Esophagus squamous epithelium (tissue), 5 donors: ENCODE measurements around the gene ZNF319. TPM values are rescaled to one million over a fixed set of nuclear protein-coding genes. Genes with fewer than 3 reads are reported as not detected.
A peak's percentile ranks its signal among the peaks of the same experiment; 100 is the strongest.

Experiments used
- DNase-seq: peaks from one replicate; lab custom pipeline; 2025; lab: John Stamatoyannopoulos, UW
- H3K27ac ChIP-seq, 4 donors: fragments of 200-600 bp; sonication (generic); one replicate each; pipeline ENCODE4 v1.5.1; 2016 to 2019; ENCODE audit warnings: mild to moderate bottlenecking in 1 of 4
- H3K27me3 ChIP-seq, 4 donors: fragments of 200-600 bp; sonication (generic); 1 replicate in 3 of 4; 2 replicates in 1 of 4; pipeline versions ENCODE4 v1.5.1 to v1.6.0; 2017 to 2021; ENCODE audit warnings: antibody characterized with exemption in 1 of 4
- H3K36me3 ChIP-seq, 3 donors: fragments of 200-600 bp; sonication (generic); one replicate each; pipeline ENCODE4 v1.5.1; 2016 to 2019
- H3K4me1 ChIP-seq, 3 donors: fragments of 200-600 bp; sonication (generic); one replicate each; pipeline ENCODE4 v1.5.1; 2017 to 2019
- H3K4me3 ChIP-seq, 4 donors: fragments of 200-600 bp; sonication (generic); 1 replicate in 3 of 4; 2 replicates in 1 of 4; pipeline ENCODE4 v1.5.1; 2016 to 2019; ENCODE audit warnings: mild to moderate bottlenecking in 2 of 4, moderate library complexity in 1 of 4
- H3K9me3 ChIP-seq, 3 donors: fragments of 200-600 bp; sonication (generic); one replicate each; pipeline ENCODE4 v1.5.1; 2016 to 2019
- POLR2A ChIP-seq, 4 donors: fragments of 450-650 bp; IDR thresholded peaks; one replicate each; pipeline ENCODE4 v1.6.1; 2017; ENCODE audit warnings: antibody characterized with exemption in 4 of 4, mild to moderate bottlenecking in 4 of 4, moderate library complexity in 3 of 4
- WGBS, 2 donors: methylation state at CpG; one replicate each; pipeline ENCODE4 v1.1.5; 2018; 5-methylcytosine and 5-hydroxymethylcytosine counted together
- intact Hi-C: fragments of 100-400 bp; cut with DNase I; formaldehyde crosslinking; loops from one replicate; pipeline ENCODE4 v1.15.0; 2022
- total RNA-seq, 4 donors: library from RNA; depleted of rRNA; stranded (reverse); fragments of >200 nt; gene quantifications; one replicate each; pipeline ENCODE4 v1.1.0, GENCODE V29; 2016
- TF ChIP-seq, protein P1 (sequence below), 6 experiments: fragments of 450-650 bp in 4 of 6; fragments of 200-600 bp in 2 of 6; sonication (generic) in 2 of 6; IDR thresholded peaks; one replicate each; pipeline ENCODE4 v1.5.1; 2016 to 2019; ENCODE audit warnings: antibody characterized with exemption in 6 of 6, mild to moderate bottlenecking in 4 of 6, moderate library complexity in 4 of 6
- donor health status: DM: yes; HTN: yes; CAD: no.

The ZNF319 gene
- total RNA-seq, 4 donors from 2014 or later, result 1.5 to 5.1 (median 2.6) TPM

DNA sequence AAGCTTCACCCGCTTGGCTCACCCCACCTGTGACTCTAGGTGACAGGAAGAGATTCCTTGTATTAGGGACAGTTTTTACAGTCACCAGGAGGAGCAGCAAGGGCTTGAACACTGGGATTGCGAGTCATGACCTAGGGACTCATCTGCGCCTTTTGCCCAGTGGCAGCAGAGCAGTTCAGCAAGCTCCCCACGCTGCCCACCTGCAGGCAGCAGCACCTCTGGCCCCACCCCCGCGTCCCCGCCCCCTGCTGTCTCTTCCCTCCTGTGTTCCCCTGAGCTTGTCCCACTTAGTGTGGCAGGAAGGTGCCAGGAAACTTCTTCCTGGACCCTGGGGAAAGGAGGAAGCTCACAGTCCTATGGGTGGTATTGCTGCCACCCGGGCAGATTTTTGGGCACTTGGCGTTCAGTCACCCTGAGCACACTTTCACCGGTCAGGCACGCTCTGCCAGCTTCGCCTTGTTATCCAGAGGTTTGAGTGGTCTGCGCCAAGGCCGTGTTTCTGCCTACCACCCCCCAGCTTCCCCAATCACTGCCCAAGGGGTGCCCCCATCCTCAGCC lies 33.7 kb upstream of the ZNF319 start:
- Histone ChIP-seq H3K4me3 (no peak overlapping the region), H3K27ac (no peak overlapping the region), H3K4me1 (peaks cover 0 to 44% (median 0%) of the 10 kb centered on the region in 3 donors), H3K27me3 (no peaks in the 10 kb centered on the region), H3K36me3 (peaks cover 0 to 18% (median 3%) of the 10 kb centered on the region in 3 donors), H3K9me3 (no peaks in the 10 kb centered on the region)
- intact Hi-C loops, result no loop called here
- no peak for TF ChIP-seq POLR2A (IDR thresholded peaks at IDR 0.05)
- TF ChIP-seq, protein P1, sequence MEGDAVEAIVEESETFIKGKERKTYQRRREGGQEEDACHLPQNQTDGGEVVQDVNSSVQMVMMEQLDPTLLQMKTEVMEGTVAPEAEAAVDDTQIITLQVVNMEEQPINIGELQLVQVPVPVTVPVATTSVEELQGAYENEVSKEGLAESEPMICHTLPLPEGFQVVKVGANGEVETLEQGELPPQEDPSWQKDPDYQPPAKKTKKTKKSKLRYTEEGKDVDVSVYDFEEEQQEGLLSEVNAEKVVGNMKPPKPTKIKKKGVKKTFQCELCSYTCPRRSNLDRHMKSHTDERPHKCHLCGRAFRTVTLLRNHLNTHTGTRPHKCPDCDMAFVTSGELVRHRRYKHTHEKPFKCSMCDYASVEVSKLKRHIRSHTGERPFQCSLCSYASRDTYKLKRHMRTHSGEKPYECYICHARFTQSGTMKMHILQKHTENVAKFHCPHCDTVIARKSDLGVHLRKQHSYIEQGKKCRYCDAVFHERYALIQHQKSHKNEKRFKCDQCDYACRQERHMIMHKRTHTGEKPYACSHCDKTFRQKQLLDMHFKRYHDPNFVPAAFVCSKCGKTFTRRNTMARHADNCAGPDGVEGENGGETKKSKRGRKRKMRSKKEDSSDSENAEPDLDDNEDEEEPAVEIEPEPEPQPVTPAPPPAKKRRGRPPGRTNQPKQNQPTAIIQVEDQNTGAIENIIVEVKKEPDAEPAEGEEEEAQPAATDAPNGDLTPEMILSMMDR (IDR thresholded peaks at IDR 0.05), result no peak
- DNase-seq, result no peak
- whole genome bisulfite sequencing, 2 donors, result 78 to 91% methylated on average over 7 to 8 of the region's 14 CpGs

DNA sequence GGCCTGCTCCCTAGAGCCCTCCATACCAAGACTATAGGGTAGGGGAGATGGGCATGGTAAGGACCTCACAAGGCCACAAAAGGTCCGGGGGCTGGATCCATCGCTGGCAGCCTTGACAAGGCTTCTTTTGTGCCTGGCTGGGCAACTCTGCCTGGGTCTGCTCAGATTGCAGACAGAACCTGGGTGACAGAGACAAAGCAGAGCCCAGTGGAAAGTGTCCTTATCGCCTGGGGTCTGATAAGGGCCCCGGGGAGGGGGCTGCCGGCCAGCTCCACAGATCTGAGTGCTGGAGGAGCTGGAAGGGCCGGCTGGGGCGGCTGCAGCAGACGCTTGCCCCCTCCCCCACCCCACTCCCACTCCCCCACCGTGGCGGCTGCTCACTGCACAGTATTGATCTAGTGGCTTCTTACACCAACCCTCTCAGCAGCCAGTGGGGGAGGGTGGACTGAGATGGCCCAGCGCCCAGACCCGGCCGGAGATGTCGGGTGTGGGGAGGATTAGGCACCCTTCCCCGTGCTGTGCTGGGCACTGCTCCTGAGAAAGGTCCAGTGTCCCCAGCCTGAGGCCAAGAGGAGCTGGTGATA lies 32.3 kb upstream of the ZNF319 start:
- TF ChIP-seq, protein P1 (IDR thresholded peaks at IDR 0.05), result no peak
- TF ChIP-seq POLR2A (IDR thresholded peaks at IDR 0.05), result no peak
- DNase-seq, result no peak
- Histone ChIP-seq H3K27ac (no peak overlapping the region), H3K9me3 (no peaks in the 10 kb centered on the region), H3K36me3 (peaks cover 0 to 5% (median 3%) of the 10 kb centered on the region in 3 donors), H3K4me3 (no peak overlapping the region), H3K27me3 (peaks cover 0 to 3% (median 0%) of the 10 kb centered on the region in 4 donors), H3K4me1 (peaks cover 4 to 58% (median 4%) of the 10 kb centered on the region in 3 donors)
- intact Hi-C loops, result no loop called here
- 61% methylated on average over 10 of the region's 15 CpGs; no CpG with 5 or more reads in 1 of the 2 donors for WGBS, 2 donors

- TF ChIP-seq, protein P1 (IDR thresholded peaks at IDR 0.05), result no peak
- TF ChIP-seq POLR2A (IDR thresholded peaks at IDR 0.05), result no peak
- DNase-seq, result no peak
- Histone ChIP-seq H3K36me3 (no peaks in the 10 kb centered on the region), H3K27me3 (peaks cover 0 to 16% (median 0%) of the 10 kb centered on the region in 4 donors), H3K4me3 (no peak overlapping the region), H3K27ac (peak overlapping the region in 2 of 4 donors; percentile 14 to 28), H3K4me1 (peaks cover 12 to 70% (median 20%) of the 10 kb centered on the region in 3 donors), H3K9me3 (no peaks in the 10 kb centered on the region)
- intact Hi-C loops, result no loop called here
- 21 to 65% methylated on average over 4 to 9 of the region's 14 CpGs for WGBS, 2 donors
Measured at GRCh38 chr16:58031016-58031800, 30.7 kb upstream of the ZNF319 start.

DNA sequence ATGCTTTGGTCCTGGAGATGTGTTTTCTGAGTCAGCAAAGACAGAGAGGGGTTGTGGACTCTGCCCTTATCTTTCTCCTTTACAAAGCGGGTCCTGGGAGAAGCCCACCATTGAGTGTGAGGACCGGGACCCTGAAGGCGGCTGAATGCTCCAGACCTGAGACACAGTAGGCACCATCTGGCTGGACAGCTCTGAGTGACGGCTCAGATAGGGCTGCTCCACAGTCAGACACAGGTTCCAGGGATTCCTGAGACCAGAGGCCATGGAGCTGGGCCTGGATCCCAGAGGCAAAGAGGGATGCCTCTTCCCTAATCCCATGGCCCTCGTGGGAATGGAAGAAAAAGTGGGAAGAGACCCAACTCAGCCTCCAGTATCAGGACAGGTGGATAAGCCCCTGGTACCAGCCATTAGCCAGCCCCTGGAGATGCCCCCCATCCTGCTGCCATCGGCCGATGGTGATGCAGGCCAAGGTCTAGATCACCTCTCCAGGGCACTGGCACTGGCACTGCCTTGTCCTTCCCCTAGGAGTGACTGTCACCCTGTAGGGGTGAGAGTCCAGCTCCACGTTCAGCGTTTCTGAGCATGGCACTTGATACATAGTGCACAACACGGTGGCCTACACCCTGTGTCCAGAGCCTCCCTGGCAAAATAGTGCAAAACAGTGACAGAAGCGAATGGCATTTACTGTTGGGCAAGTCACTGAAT lies 29.8 kb upstream of the ZNF319 start:
- 69 to 80% methylated on average over 3 of the region's 11 CpGs for WGBS, 2 donors
- H3K9me3 ChIP-seq, result no peaks in the 10 kb centered on the region
- no peak for DNase-seq
- H3K27me3 ChIP-seq, result peaks cover 0 to 16% (median 0%) of the 10 kb centered on the region in 4 donors
- TF ChIP-seq POLR2A (IDR thresholded peaks at IDR 0.05), result no peak
- TF ChIP-seq, protein P1 (IDR thresholded peaks at IDR 0.05), result no peak
- H3K4me3 ChIP-seq, result no peak overlapping the region
- H3K36me3 ChIP-seq, result no peaks in the 10 kb centered on the region
- H3K4me1 ChIP-seq, result peaks cover 13 to 69% (median 24%) of the 10 kb centered on the region in 3 donors
- H3K27ac ChIP-seq, result no peak overlapping the region
- intact Hi-C loops, result no loop called here
